Rectal smooth muscle tissue (tissue), 1 donor: ENCODE measurements around the gene SFXN3.
A peak's percentile ranks its signal among the peaks of the same experiment; 100 is the strongest.
"Not testable (repeated sequence)": the region's sequence is repeated elsewhere in the genome, so short reads cannot be mapped to it uniquely, and the experiment has no call there.

Source experiments
- H3K27ac ChIP-seq: one replicate; pipeline ENCODE4 v1.7.0; 2013; ENCODE audit warnings: low read depth, low read length, inconsistent platforms
- H3K27me3 ChIP-seq: one replicate; pipeline ENCODE4 v1.7.0; 2013; ENCODE audit warnings: low read length; ENCODE audit not compliant: control insufficient read depth, insufficient read depth
- H3K36me3 ChIP-seq: one replicate; pipeline ENCODE4 v1.7.0; 2013; ENCODE audit warnings: low read length; ENCODE audit not compliant: control insufficient read depth, insufficient read depth
- H3K4me1 ChIP-seq: one replicate; pipeline ENCODE4 v1.7.0; 2013; ENCODE audit warnings: low read length; ENCODE audit not compliant: control insufficient read depth, insufficient read depth
- H3K4me3 ChIP-seq: one replicate; pipeline ENCODE4 v1.7.0; 2013; ENCODE audit warnings: low read length
- H3K9ac ChIP-seq: one replicate; pipeline ENCODE4 v1.7.0; 2013; ENCODE audit warnings: low read length

The SFXN3 gene

GRCh38 chr10:101021692-101022251 lies 9.3 kb upstream of the SFXN3 start:
- Histone ChIP-seq H3K9ac (no peak overlapping the region), H3K36me3 (no peaks in the 10 kb centered on the region), H3K27ac (no peak overlapping the region), H3K4me1 (no peaks in the 10 kb centered on the region), H3K27me3 (peaks cover 1% of the 10 kb centered on the region), H3K4me3 (no peak overlapping the region)

GRCh38 chr10:101022967-101023705 lies 7.9 kb upstream of the SFXN3 start:
- no peak overlapping the region for H3K4me3 ChIP-seq
- no peaks in the 10 kb centered on the region for H3K27me3 ChIP-seq
- H3K9ac ChIP-seq = no peak overlapping the region
- no peak overlapping the region for H3K27ac ChIP-seq
- H3K36me3 ChIP-seq = no peaks in the 10 kb centered on the region
- H3K4me1 ChIP-seq = no peaks in the 10 kb centered on the region

- no peaks in the 10 kb centered on the region for H3K27me3 ChIP-seq
- H3K4me1 ChIP-seq = no peaks in the 10 kb centered on the region
- H3K27ac ChIP-seq = no peak overlapping the region
- H3K9ac ChIP-seq = no peak overlapping the region
- H3K36me3 ChIP-seq = no peaks in the 10 kb centered on the region
- H3K4me3 ChIP-seq = no peak overlapping the region
Observed at GRCh38 chr10:101027106-101027720, 3.8 kb upstream of the SFXN3 start.

- H3K9ac ChIP-seq = no peak overlapping the region
Observed at GRCh38 chr10:101028446-101029337, 2.3 kb upstream of the SFXN3 start.

GRCh38 chr10:101029520-101030295 lies 1.3 kb upstream of the SFXN3 start:
- Histone ChIP-seq H3K4me1 (no peaks in the 10 kb centered on the region), H3K36me3 (no peaks in the 10 kb centered on the region), H3K27ac (no peak overlapping the region), H3K4me3 (no peak overlapping the region), H3K27me3 (no peaks in the 10 kb centered on the region), H3K9ac (no peak overlapping the region)

More at GRCh38 chr10:101028446-101029337, 2.3 kb upstream of the SFXN3 start:
- Histone ChIP-seq H3K4me1 (no peaks in the 10 kb centered on the region), H3K27me3 (no peaks in the 10 kb centered on the region), H3K27ac (no peak overlapping the region), H3K4me3 (no peak overlapping the region), H3K36me3 (no peaks in the 10 kb centered on the region)

GRCh38 chr10:101030496-101031127 lies 422 bp upstream of the SFXN3 start:
- H3K27ac ChIP-seq = no peak overlapping the region
- no peak overlapping the region for H3K9ac ChIP-seq

GRCh38 chr10:101031796-101032636 lies 982 bp downstream of the SFXN3 start:
- no peaks in the 10 kb centered on the region for H3K4me1 ChIP-seq
- no peaks in the 10 kb centered on the region for H3K27me3 ChIP-seq
- peaks cover 13% of the 10 kb centered on the region for H3K36me3 ChIP-seq
- H3K9ac ChIP-seq = peak overlapping the region; percentile 70
- peak overlapping the region; percentile 86 for H3K4me3 ChIP-seq
- peak overlapping the region; percentile 91 for H3K27ac ChIP-seq

More at GRCh38 chr10:101030496-101031127, 422 bp upstream of the SFXN3 start:
- Histone ChIP-seq H3K4me3 (peak overlapping the region; percentile 86), H3K36me3 (peaks cover 2% of the 10 kb centered on the region), H3K27me3 (no peaks in the 10 kb centered on the region), H3K4me1 (no peaks in the 10 kb centered on the region)

GRCh38 chr10:101032637-101033224 lies 1.7 kb downstream of the SFXN3 start:
- Histone ChIP-seq H3K36me3 (peaks cover 16% of the 10 kb centered on the region), H3K27ac (peak overlapping the region; percentile 91), H3K4me1 (no peaks in the 10 kb centered on the region), H3K4me3 (peak overlapping the region; percentile 86), H3K9ac (peak overlapping the region; percentile 70), H3K27me3 (no peaks in the 10 kb centered on the region)

- Histone ChIP-seq H3K9ac (no peak overlapping the region), H3K4me1 (no peaks in the 10 kb centered on the region), H3K27ac (no peak overlapping the region), H3K4me3 (peak overlapping the region; percentile 86), H3K27me3 (no peaks in the 10 kb centered on the region), H3K36me3 (peaks cover 21% of the 10 kb centered on the region)
Observed at GRCh38 chr10:101033276-101033675, 2.2 kb downstream of the SFXN3 start.

GRCh38 chr10:101034404-101034803 lies 3.4 kb downstream of the SFXN3 start:
- not testable (repeated sequence) for H3K9ac ChIP-seq, H3K27me3 ChIP-seq, H3K4me3 ChIP-seq, H3K4me1 ChIP-seq, H3K27ac ChIP-seq
- H3K36me3 ChIP-seq = peaks cover 23% of the 10 kb centered on the region
